Panc1 (cell line): ENCODE measurements around the gene CACNA1C. TPM values are rescaled to one million over a fixed set of nuclear protein-coding genes. Genes with fewer than 3 reads are reported as not detected.

Experiments used
- ATAC-seq: fragments of 200-7000 bp; cut with Tn5 transposase; 2 replicates; pipeline ENCODE4 v1.9.1; 2020; ENCODE audit warnings: mild to moderate bottlenecking, moderate library complexity
- BruUV-seq: library from RNA; stranded (reverse); fragments of 400-500 nt; replicated peaks from 2 replicates; lab custom pipeline; 2021; lab: Mats Ljungman, UMichigan
- CTCF ChIA-PET: fragments of 300-600 bp; sonication (Branson Sonifier 250); formaldehyde crosslinking; loops from one replicate; lab custom pipeline; 2022; ENCODE audit warnings: antibody characterized with exemption; lab: Charles Lee
- POLR2A ChIA-PET: fragments of 300-600 bp; sonication (Branson Sonifier 250); formaldehyde crosslinking; loops from one replicate; lab custom pipeline; 2022; ENCODE audit warnings: antibody characterized with exemption; lab: Charles Lee
- DNase-seq: peaks from one replicate; pipeline ENCODE4 v3.0.0-alpha.2; 2010; ENCODE audit warnings: low read depth, low spot score
- H3K27ac ChIP-seq: 2 replicates; pipeline ENCODE4 v1.5.1; 2011; ENCODE audit warnings: mild to moderate bottlenecking, low read length, inconsistent platforms
- H3K27me3 ChIP-seq: fragments of 200-500 bp; sonication (Bioruptor generic); 2 replicates; pipeline ENCODE4 v1.6.0; 2014; ENCODE audit warnings: low read length, inconsistent platforms; ENCODE audit not compliant: control insufficient read depth, insufficient read depth
- H3K36me3 ChIP-seq: fragments of 200-500 bp; sonication (Bioruptor generic); 2 replicates; pipeline ENCODE4 v1.5.1; 2014; ENCODE audit warnings: inconsistent platforms, mild to moderate bottlenecking, low read length, moderate library complexity; ENCODE audit not compliant: control insufficient read depth, insufficient read depth
- H3K4me1 ChIP-seq: 2 replicates; pipeline ENCODE4 v1.5.1; 2011; ENCODE audit warnings: inconsistent platforms, mild to moderate bottlenecking, low read length, moderate library complexity; ENCODE audit not compliant: control insufficient read depth, insufficient read depth
- H3K4me3 ChIP-seq, 2 experiments: 2 replicates each; pipeline ENCODE4 v1.5.1; 2011 to 2012; ENCODE audit warnings: low read depth in 2 of 2, low read length in 2 of 2, mild to moderate bottlenecking in 2 of 2, inconsistent platforms in 1 of 2, moderate library complexity in 1 of 2
- H3K9me3 ChIP-seq: fragments of 200-500 bp; sonication (Bioruptor generic); 2 replicates; pipeline ENCODE4 v1.5.1; 2014; ENCODE audit warnings: low read depth, mild to moderate bottlenecking, inconsistent platforms, low read length, moderate library complexity; ENCODE audit not compliant: control insufficient read depth, insufficient read depth
- POLR2AphosphoS5 ChIP-seq: IDR thresholded peaks from 2 replicates; pipeline ENCODE4 v1.6.1; 2012; ENCODE audit warnings: mild to moderate bottlenecking, low read depth, low read length, moderate library complexity
- SIN3A ChIP-seq: IDR thresholded peaks from 2 replicates; pipeline ENCODE4 v1.6.1; 2012; ENCODE audit warnings: low read depth, mild to moderate bottlenecking, low read length, moderate library complexity, borderline replicate concordance; ENCODE audit not compliant: insufficient read depth
- TCF7L2 ChIP-seq: IDR thresholded peaks from 2 replicates; pipeline ENCODE4 v1.6.1; 2011; ENCODE audit warnings: mild to moderate bottlenecking, low read depth, low read length, inconsistent platforms
- in situ Hi-C: cut with HindIII; loops from 2 replicates; pipeline ENCODE4 v1.10.0; 2016; ENCODE audit warnings: low sequenced_read_pairs, low pct_unique_long_range_greater_than_20kb
- intact Hi-C: fragments of 100-400 bp; cut with micrococcal nuclease; formaldehyde crosslinking; loops from one replicate; pipeline ENCODE4 v1.10.0; 2022; ENCODE audit not compliant: unreplicated experiment
- total RNA-seq: library from RNA; stranded (reverse); gene quantifications from one replicate; pipeline ENCODE4 v1.2.1, GENCODE V29; 2021; ENCODE audit not compliant: unreplicated experiment
- TF ChIP-seq, protein P1 (sequence below): fragments of 450-650 bp; IDR thresholded peaks from 2 replicates; pipeline ENCODE4 v1.5.1; 2017; ENCODE audit warnings: mild to moderate bottlenecking
- TF ChIP-seq, protein P2 (sequence below), 2 experiments: IDR thresholded peaks; 2 replicates each; pipeline ENCODE4 v1.6.1; 2011 to 2012; ENCODE audit warnings: low read depth in 2 of 2, control low read depth in 1 of 2, low read length in 1 of 2, mild to moderate bottlenecking in 1 of 2, moderate library complexity in 1 of 2; ENCODE audit not compliant: insufficient read depth in 1 of 2

CACNA1C gene
- total RNA-seq, 1 experiment from 2014 or later, result 0.03 TPM

DNA sequence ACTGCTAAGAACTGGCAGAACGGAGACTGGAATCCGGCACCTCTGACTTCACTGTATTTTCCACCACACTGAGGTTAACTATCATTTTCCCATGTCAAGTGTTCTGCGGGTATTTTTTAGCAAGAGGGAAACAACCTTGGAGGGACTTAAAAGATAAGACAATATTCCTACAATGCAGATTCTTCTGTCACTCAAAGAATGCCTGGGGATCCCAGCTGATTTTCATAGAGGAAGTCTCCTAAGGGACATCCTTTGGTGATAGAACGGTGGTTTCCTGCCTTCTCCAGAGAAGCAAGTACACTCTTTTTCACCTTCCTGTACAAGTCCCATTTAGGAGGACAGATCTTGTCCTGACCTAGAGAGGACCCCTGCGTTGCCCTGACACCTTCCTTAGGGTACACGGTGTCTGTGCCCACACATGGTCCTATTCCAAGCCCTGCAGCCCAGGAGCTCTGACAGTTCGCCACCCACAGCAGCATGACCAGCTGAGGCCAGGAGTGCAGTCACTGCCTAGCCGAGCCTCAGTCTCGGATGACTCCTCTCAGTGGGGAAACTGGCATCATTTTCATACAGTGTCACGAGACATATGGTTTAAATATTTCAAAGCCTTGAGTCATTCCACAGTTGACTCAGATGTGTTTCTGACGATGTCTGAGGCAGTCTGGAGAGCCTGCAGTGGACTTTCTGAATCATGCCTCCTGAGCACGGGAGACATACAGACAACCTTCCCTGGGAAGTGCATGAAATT, 560.7 kb downstream of the CACNA1C start:
- Histone ChIP-seq H3K27me3 (no peaks in the 10 kb centered on the region), H3K36me3 (no peaks in the 10 kb centered on the region), H3K4me3 (no peak overlapping the region), H3K9me3 (no peaks in the 10 kb centered on the region), H3K4me1 (no peaks in the 10 kb centered on the region), H3K27ac (no peak overlapping the region)
- ATAC-seq, result peak; percentile 45; the same call in 1 of the 2 replicates
- ChIA-PET CTCF (no interaction called here), POLR2A (no interaction called here)
- TF ChIP-seq, protein P1, sequence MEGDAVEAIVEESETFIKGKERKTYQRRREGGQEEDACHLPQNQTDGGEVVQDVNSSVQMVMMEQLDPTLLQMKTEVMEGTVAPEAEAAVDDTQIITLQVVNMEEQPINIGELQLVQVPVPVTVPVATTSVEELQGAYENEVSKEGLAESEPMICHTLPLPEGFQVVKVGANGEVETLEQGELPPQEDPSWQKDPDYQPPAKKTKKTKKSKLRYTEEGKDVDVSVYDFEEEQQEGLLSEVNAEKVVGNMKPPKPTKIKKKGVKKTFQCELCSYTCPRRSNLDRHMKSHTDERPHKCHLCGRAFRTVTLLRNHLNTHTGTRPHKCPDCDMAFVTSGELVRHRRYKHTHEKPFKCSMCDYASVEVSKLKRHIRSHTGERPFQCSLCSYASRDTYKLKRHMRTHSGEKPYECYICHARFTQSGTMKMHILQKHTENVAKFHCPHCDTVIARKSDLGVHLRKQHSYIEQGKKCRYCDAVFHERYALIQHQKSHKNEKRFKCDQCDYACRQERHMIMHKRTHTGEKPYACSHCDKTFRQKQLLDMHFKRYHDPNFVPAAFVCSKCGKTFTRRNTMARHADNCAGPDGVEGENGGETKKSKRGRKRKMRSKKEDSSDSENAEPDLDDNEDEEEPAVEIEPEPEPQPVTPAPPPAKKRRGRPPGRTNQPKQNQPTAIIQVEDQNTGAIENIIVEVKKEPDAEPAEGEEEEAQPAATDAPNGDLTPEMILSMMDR, result no peak
- TF ChIP-seq, protein P2, sequence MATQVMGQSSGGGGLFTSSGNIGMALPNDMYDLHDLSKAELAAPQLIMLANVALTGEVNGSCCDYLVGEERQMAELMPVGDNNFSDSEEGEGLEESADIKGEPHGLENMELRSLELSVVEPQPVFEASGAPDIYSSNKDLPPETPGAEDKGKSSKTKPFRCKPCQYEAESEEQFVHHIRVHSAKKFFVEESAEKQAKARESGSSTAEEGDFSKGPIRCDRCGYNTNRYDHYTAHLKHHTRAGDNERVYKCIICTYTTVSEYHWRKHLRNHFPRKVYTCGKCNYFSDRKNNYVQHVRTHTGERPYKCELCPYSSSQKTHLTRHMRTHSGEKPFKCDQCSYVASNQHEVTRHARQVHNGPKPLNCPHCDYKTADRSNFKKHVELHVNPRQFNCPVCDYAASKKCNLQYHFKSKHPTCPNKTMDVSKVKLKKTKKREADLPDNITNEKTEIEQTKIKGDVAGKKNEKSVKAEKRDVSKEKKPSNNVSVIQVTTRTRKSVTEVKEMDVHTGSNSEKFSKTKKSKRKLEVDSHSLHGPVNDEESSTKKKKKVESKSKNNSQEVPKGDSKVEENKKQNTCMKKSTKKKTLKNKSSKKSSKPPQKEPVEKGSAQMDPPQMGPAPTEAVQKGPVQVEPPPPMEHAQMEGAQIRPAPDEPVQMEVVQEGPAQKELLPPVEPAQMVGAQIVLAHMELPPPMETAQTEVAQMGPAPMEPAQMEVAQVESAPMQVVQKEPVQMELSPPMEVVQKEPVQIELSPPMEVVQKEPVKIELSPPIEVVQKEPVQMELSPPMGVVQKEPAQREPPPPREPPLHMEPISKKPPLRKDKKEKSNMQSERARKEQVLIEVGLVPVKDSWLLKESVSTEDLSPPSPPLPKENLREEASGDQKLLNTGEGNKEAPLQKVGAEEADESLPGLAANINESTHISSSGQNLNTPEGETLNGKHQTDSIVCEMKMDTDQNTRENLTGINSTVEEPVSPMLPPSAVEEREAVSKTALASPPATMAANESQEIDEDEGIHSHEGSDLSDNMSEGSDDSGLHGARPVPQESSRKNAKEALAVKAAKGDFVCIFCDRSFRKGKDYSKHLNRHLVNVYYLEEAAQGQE (IDR thresholded peaks at IDR 0.05; ENCODE audit: insufficient read depth in 1 of 2, low read depth in 2 of 2, low read length in 1 of 2), result no peak
- TF ChIP-seq SIN3A (no peak), POLR2AphosphoS5 (no peak), TCF7L2 (no peak)
- intact Hi-C loops, result no loop called here
- DNase-seq, result peak; percentile 67
- BruUV-seq, result no TSS peak
- in situ Hi-C loops, result no loop called here

DNA sequence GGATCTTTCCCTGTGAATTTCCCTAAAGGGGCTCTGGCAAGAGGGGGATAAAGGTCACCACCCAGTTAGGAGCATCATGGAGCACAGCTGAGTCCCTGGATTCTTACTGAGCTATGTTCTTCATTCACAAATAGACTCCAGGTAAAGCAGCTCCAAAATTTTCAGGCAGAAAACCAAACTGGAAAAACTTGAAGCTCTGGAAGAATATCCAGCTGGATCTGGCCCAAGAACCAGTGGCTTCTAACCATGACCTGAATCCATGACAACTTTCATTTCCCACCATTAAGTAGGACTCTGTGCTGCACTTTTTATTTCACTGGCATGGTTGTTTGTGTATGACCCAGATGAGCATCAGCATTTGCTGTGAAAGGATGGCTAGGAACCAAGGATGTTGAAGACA, 561.6 kb downstream of the CACNA1C start:
- Histone ChIP-seq H3K36me3 (no peaks in the 10 kb centered on the region), H3K9me3 (no peaks in the 10 kb centered on the region), H3K4me3 (no peak overlapping the region), H3K27me3 (no peaks in the 10 kb centered on the region), H3K4me1 (no peaks in the 10 kb centered on the region), H3K27ac (no peak overlapping the region)
- no peak for DNase-seq
- intact Hi-C loops (no loop called here), in situ Hi-C loops (no loop called here)
- BruUV-seq, result no TSS peak
- ATAC-seq, result no peak
- TF ChIP-seq, protein P1, result no peak
- TF ChIP-seq, protein P2 (IDR thresholded peaks at IDR 0.05; ENCODE audit: insufficient read depth in 1 of 2, low read depth in 2 of 2, low read length in 1 of 2), result no peak
- TF ChIP-seq SIN3A, result no peak
- ChIA-PET POLR2A (no interaction called here), CTCF (no interaction called here)
